LNCaP clone FGC (cell line): Measurements from ENCODE around the gene NFAT5.
A peak's percentile ranks its signal among the peaks of the same experiment; 100 is the strongest.

ENCODE experiments used
- DNase-seq: peaks from one replicate; pipeline ENCODE4 v3.0.0-alpha.2; 2011; ENCODE audit warnings: low read depth
- H3K4me3 ChIP-seq: 2 replicates; pipeline ENCODE4 v1.5.1; 2011; ENCODE audit warnings: mild to moderate bottlenecking, low read depth, low read length, control low read depth
- TF ChIP-seq, protein P1 (sequence below): IDR thresholded peaks from 2 replicates; pipeline ENCODE4 v1.5.1; 2012; ENCODE audit warnings: mild to moderate bottlenecking; ENCODE audit not compliant: control insufficient read depth, insufficient read depth; ENCODE audit errors: extremely low read depth

Gene NFAT5

GRCh38 chr16:69707920-69708683 is 142.3 kb downstream of the NFAT5 start:
- TF ChIP-seq, protein P1, sequence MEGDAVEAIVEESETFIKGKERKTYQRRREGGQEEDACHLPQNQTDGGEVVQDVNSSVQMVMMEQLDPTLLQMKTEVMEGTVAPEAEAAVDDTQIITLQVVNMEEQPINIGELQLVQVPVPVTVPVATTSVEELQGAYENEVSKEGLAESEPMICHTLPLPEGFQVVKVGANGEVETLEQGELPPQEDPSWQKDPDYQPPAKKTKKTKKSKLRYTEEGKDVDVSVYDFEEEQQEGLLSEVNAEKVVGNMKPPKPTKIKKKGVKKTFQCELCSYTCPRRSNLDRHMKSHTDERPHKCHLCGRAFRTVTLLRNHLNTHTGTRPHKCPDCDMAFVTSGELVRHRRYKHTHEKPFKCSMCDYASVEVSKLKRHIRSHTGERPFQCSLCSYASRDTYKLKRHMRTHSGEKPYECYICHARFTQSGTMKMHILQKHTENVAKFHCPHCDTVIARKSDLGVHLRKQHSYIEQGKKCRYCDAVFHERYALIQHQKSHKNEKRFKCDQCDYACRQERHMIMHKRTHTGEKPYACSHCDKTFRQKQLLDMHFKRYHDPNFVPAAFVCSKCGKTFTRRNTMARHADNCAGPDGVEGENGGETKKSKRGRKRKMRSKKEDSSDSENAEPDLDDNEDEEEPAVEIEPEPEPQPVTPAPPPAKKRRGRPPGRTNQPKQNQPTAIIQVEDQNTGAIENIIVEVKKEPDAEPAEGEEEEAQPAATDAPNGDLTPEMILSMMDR: no peak
- no peak overlapping the region for H3K4me3 ChIP-seq
- DNase-seq: no peak

DNA sequence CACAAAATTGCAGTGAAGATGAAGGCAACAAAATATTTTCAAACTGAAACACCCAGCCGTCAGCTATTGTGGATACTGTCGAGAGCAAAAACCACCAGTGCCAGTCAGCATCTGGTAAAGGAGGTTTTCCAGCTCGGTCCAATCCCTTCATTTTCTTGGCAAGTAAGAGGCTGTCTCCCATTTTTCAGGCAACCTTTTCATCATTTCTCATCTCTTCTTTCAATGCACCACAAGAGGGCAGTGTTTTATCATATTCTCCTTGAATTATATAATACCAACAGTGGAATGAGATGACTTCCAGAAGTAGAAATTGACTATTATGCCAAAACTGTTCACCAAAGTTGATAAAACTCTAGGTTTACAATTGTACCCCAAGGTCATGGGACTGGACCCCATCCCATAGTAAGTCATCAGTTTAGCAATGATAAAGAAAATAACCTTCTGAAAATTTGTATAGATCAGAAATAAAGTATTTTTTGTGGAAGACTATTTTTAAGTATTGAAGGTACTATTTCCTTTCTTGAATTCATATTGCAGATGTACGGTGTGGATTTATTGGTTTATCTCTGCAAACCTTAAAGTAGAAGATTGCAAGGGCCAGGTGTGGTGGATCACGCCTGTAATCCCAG is 143.8 kb downstream of the NFAT5 start:
- peak; percentile 59 for DNase-seq
- TF ChIP-seq, protein P1: peak; percentile 60
- H3K4me3 ChIP-seq: no peak overlapping the region

DNA sequence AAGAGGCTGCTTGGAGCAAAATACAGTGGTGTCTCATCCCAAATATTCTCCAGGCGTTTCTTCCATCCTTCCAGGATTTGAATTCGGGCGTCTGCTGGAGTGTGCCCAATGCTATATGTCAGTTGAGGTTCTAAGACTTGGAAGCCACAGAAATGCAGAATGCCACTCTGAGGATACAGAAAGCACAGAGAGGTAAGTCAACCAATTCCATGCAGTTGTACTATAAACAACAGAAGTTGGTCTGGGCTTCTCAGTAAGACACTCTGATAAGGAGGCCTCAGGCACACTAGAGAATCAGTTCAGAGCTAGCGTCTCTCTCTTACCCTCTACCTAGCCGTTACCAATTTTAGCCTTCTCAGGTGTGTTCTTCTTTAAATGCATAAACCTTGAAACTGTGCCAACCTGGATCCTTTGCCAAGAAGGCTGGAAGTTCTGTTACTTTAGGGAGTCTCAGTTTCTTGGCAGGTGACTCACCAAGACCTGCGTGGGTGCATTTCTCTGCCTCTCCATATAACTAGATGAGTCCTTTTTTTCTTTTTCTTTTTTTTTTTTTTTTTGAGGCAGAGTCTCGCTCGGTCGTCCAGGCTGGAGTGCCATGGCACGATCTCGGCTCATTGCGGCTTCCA is 145.5 kb downstream of the NFAT5 start:
- TF ChIP-seq, protein P1: no peak
- no peak overlapping the region for H3K4me3 ChIP-seq
- DNase-seq: peak; percentile 59

DNA sequence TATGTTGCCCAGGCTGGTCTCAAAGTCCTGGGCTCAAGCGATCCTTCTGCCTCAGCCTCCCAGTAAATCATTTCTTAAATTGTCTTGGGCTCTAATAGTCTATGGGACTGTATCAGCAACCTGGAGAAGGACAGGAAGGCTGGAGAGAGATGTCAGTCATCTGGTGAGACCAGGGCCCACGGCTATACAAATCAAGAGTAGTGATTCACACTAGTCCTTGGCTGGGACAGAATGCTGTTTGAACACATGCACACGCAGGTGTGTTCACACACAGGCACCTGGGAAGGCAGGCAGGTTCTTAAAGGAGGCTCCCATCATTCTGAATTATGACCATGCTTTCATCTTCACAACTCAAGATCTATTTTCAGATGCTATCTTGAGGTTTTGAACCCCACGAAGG is 146.5 kb downstream of the NFAT5 start:
- TF ChIP-seq, protein P1: no peak
- H3K4me3 ChIP-seq: no peak overlapping the region
- no peak for DNase-seq

GRCh38 chr16:69712914-69713581 is 147.3 kb downstream of the NFAT5 start:
- TF ChIP-seq, protein P1: no peak
- no peak overlapping the region for H3K4me3 ChIP-seq
- DNase-seq: no peak

DNA sequence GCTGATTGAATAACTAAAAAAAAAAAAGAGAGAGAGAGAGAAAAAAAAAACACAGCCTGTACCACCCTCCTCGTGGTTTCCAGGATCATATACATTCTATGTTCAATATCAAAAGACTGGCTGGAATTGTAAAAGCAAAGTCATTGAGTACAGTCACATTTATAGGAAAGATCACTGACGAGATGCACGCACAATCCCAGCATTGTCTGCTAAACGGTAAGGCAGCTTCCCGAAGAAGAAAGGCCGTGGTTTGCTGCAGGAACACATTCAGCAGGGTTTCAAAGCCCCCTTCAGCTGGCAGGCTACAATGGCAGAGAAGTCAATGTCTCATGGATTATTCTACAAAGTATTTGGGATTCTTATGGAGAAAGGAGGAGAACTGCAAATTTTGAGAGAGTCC is 151.3 kb downstream of the NFAT5 start:
- H3K4me3 ChIP-seq: no peak overlapping the region
- TF ChIP-seq, protein P1: no peak
- no peak for DNase-seq
